ENCODE measurements around the gene RYK. TPM values are rescaled to one million over a fixed set of nuclear protein-coding genes. Genes with fewer than 3 reads are reported as not detected.

Gene RYK
- polyA plus RNA-seq, 1 of the 3 experiments (the other 2 are of a cell fraction): 25.9 TPM

DNA sequence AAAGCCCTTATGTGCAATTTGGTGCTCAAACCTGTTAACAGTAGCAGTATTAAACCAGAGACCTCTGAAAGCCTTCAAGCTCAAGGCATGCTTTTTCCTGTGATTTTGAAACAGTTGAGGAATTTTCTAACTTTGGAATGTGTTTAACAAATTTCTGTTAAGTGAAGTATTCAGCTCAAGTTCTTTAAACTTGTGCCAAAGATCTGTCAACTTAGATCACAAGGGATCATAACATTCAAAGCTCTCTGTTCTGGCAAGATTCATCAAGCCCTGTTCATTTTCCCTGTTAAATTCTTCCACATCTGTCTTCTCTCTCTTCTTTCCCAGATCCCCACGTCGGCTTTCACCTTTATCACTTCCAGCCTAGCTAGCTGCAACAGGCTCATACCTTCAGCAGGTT, 28.8 kb upstream of the RYK start:
- WGBS (ENCODE audit: low lambda C conversion rate): 84% methylated on average over 2 of the region's 2 CpGs
- Histone ChIP-seq H3K27ac (ENCODE audit: low read depth in 2 of 2, low read length in 1 of 2) (no peak overlapping the region), H3K4me1 (ENCODE audit: control insufficient read depth in 1 of 2, insufficient read depth in 2 of 2, low read depth in 1 of 2, low read length in 1 of 2) (no peaks in the 10 kb centered on the region), H4K20me1 (ENCODE audit: insufficient read depth) (no peaks in the 10 kb centered on the region), H3K9me2 (no peaks in the 10 kb centered on the region), H2AFZ (ENCODE audit: low read depth) (no peak overlapping the region), H3K9ac (no peak overlapping the region), H3K36me3 (replicated peaks in 1 of 2; ENCODE audit: control insufficient read depth in 1 of 2, insufficient read depth in 2 of 2, low read length in 1 of 2) (no peaks in the 10 kb centered on the region), H3K4me2 (no peak overlapping the region), H3K27me3 (ENCODE audit: insufficient read depth) (no peaks in the 10 kb centered on the region), H3K9me3 (no peaks in the 10 kb centered on the region), H3K79me2 (ENCODE audit: insufficient read depth) (no peaks in the 10 kb centered on the region), H3K4me3 (ENCODE audit: low read depth in 2 of 2, low read length in 1 of 2) (no peak overlapping the region), H3F3A (replicated peaks; ENCODE audit: insufficient read depth) (no peaks in the 10 kb centered on the region)
- TF ChIP-seq, protein P1, sequence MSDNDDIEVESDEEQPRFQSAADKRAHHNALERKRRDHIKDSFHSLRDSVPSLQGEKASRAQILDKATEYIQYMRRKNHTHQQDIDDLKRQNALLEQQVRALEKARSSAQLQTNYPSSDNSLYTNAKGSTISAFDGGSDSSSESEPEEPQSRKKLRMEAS (IDR thresholded peaks at IDR 0.05; ENCODE audit: low read depth): no peak
- no peak for TF ChIP-seq EP300 (IDR thresholded peaks at IDR 0.05; ENCODE audit: borderline replicate concordance in 1 of 2, low read depth in 1 of 2, low read length in 1 of 2)
- ChIA-PET POLR2A (no interaction called here), CTCF (interaction anchor here (1.4 to 1.7 kb wide), 2 partner anchors 57 to 67 kb away, joined by 5 to 6 read pairs; no protein-coding TSS in a partner anchor)
- no peak for DNase-seq

DNA sequence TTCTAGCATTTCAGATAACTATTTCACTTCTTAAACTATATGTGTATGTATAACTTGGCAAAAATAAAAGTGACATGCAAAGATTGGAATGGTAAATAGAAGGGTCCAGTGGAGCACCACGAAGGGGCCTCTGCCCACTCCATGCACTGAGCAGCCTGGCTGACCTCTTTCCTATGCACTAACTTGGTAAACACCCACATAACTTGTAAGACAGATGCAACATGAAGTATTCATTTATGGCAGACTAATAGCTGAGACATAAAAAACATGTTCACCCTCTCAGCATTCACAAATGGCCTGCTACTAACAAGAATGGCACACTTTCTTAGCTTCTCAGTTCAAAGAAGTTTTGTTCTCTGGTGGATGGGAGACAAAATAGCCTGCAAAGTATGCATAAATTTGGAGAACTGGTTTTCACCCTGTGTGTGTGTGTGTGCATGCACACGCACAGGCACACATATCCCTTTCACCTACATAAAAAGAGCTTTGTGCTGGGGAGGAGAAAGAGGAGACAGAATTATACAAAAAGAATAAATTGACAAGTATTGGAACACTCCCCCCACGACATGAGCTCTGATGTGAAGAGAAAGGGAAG, 26.5 kb upstream of the RYK start:
- ChIA-PET POLR2A (no interaction called here), CTCF (interaction anchor here (0.9 to 1.2 kb wide), 2 partner anchors 196 to 203 kb away, joined by 3 to 5 read pairs; no protein-coding TSS in a partner anchor)
- Histone ChIP-seq H2AFZ (ENCODE audit: low read depth) (no peak overlapping the region), H3K9me2 (no peaks in the 10 kb centered on the region), H3K79me2 (ENCODE audit: insufficient read depth) (no peaks in the 10 kb centered on the region), H3K36me3 (replicated peaks in 1 of 2; ENCODE audit: control insufficient read depth in 1 of 2, insufficient read depth in 2 of 2, low read length in 1 of 2) (no peaks in the 10 kb centered on the region), H3K27me3 (ENCODE audit: insufficient read depth) (no peaks in the 10 kb centered on the region), H4K20me1 (ENCODE audit: insufficient read depth) (no peaks in the 10 kb centered on the region), H3K27ac (ENCODE audit: low read depth in 2 of 2, low read length in 1 of 2) (no peak overlapping the region), H3K4me1 (ENCODE audit: control insufficient read depth in 1 of 2, insufficient read depth in 2 of 2, low read depth in 1 of 2, low read length in 1 of 2) (no peaks in the 10 kb centered on the region), H3K9me3 (no peaks in the 10 kb centered on the region), H3K4me2 (no peak overlapping the region), H3K9ac (no peak overlapping the region), H3K4me3 (ENCODE audit: low read depth in 2 of 2, low read length in 1 of 2) (no peak overlapping the region), H3F3A (replicated peaks; ENCODE audit: insufficient read depth) (no peaks in the 10 kb centered on the region)
- TF ChIP-seq EZH2phosphoT487 (IDR thresholded peaks at IDR 0.05; ENCODE audit: borderline replicate concordance, low read depth): no peak
- no peak for TF ChIP-seq RXRA (IDR thresholded peaks at IDR 0.05; ENCODE audit: borderline replicate concordance, low read depth)
- no peak for TF ChIP-seq JUND (IDR thresholded peaks at IDR 0.05)
- no peak for TF ChIP-seq RCOR1 (IDR thresholded peaks at IDR 0.05; ENCODE audit: low read length)
- no peak for TF ChIP-seq MEF2A (IDR thresholded peaks at IDR 0.05; ENCODE audit: borderline replicate concordance, low read depth)
- no peak for TF ChIP-seq TAF1 (IDR thresholded peaks at IDR 0.05; ENCODE audit: borderline replicate concordance, low read depth, low read length)
- no peak for TF ChIP-seq RFX5 (IDR thresholded peaks at IDR 0.05; ENCODE audit: low read length)
- TF ChIP-seq, protein P1 (IDR thresholded peaks at IDR 0.05; ENCODE audit: low read depth): no peak
- no peak for TF ChIP-seq FOXM1 (IDR thresholded peaks at IDR 0.05; ENCODE audit: low read depth)
- TF ChIP-seq YY1 (IDR thresholded peaks at IDR 0.05; ENCODE audit: low read depth): no peak
- TF ChIP-seq RAD21 (IDR thresholded peaks at IDR 0.05; ENCODE audit: low read length): no peak
- 49% methylated on average over 3 of the region's 3 CpGs for WGBS (ENCODE audit: low lambda C conversion rate)
- DNase-seq: no peak

DNA sequence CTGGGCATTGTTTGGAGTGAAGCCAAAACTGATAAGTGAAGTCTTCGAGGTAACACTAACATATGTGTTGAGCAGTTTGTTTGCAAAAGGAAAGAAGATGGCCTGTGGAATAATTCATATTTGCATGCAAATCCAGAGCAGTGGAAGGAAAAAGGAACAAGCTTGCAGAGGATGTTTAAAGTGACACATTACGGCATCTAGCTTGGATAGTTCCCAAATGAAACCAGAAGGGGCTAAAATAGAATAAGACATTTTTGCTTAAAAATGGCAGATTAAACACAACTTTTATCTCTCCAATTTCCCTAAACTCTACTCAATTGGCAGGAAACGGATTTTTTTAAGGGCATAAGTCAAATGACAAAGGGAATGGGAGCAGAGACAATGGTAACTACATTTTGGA, 25.4 kb upstream of the RYK start:
- CTCF ChIA-PET: interaction anchor here (0.6 kb wide), 1 partner anchor 218 kb away, joined by 3 read pairs; no protein-coding TSS in a partner anchor
- no peaks in the 10 kb centered on the region for H3K9me3 ChIP-seq
- H3K27ac ChIP-seq (ENCODE audit: low read depth in 2 of 2, low read length in 1 of 2): no peak overlapping the region
- H3K36me3 ChIP-seq (replicated peaks in 1 of 2; ENCODE audit: control insufficient read depth in 1 of 2, insufficient read depth in 2 of 2, low read length in 1 of 2): no peaks in the 10 kb centered on the region
- H3K79me2 ChIP-seq (ENCODE audit: insufficient read depth): no peaks in the 10 kb centered on the region
- H3K9ac ChIP-seq: no peak overlapping the region
- H3K9me2 ChIP-seq: no peaks in the 10 kb centered on the region
- H4K20me1 ChIP-seq (ENCODE audit: insufficient read depth): no peaks in the 10 kb centered on the region
- H2AFZ ChIP-seq (ENCODE audit: low read depth): no peak overlapping the region
- WGBS (ENCODE audit: low lambda C conversion rate): 42% methylated on average over 3 of the region's 3 CpGs
- H3F3A ChIP-seq (replicated peaks; ENCODE audit: insufficient read depth): no peaks in the 10 kb centered on the region
- POLR2A ChIA-PET: no interaction called here
- no peaks in the 10 kb centered on the region for H3K27me3 ChIP-seq (ENCODE audit: insufficient read depth)
- H3K4me2 ChIP-seq: no peak overlapping the region
- DNase-seq: no peak
- H3K4me1 ChIP-seq (ENCODE audit: control insufficient read depth in 1 of 2, insufficient read depth in 2 of 2, low read depth in 1 of 2, low read length in 1 of 2): no peaks in the 10 kb centered on the region
- no peak overlapping the region for H3K4me3 ChIP-seq (ENCODE audit: low read depth in 2 of 2, low read length in 1 of 2)
- TF ChIP-seq, protein P2, sequence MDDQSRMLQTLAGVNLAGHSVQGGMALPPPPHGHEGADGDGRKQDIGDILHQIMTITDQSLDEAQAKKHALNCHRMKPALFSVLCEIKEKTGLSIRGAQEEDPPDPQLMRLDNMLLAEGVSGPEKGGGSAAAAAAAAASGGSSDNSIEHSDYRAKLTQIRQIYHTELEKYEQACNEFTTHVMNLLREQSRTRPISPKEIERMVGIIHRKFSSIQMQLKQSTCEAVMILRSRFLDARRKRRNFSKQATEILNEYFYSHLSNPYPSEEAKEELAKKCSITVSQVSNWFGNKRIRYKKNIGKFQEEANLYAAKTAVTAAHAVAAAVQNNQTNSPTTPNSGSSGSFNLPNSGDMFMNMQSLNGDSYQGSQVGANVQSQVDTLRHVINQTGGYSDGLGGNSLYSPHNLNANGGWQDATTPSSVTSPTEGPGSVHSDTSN (IDR thresholded peaks at IDR 0.05): no peak
- TF ChIP-seq TAF1 (IDR thresholded peaks at IDR 0.05; ENCODE audit: borderline replicate concordance, low read depth, low read length) (no peak), FOXM1 (IDR thresholded peaks at IDR 0.05; ENCODE audit: low read depth) (no peak), TCF12 (IDR thresholded peaks at IDR 0.05) (no peak), FOSL2 (IDR thresholded peaks at IDR 0.05; ENCODE audit: borderline replicate concordance, low read depth) (no peak), JUND (IDR thresholded peaks at IDR 0.05) (no peak), SMC3 (IDR thresholded peaks at IDR 0.05; ENCODE audit: low read depth, low read length) (no peak), RCOR1 (IDR thresholded peaks at IDR 0.05; ENCODE audit: low read length) (no peak), RFX5 (IDR thresholded peaks at IDR 0.05; ENCODE audit: low read length) (no peak)
- TF ChIP-seq, protein P3, sequence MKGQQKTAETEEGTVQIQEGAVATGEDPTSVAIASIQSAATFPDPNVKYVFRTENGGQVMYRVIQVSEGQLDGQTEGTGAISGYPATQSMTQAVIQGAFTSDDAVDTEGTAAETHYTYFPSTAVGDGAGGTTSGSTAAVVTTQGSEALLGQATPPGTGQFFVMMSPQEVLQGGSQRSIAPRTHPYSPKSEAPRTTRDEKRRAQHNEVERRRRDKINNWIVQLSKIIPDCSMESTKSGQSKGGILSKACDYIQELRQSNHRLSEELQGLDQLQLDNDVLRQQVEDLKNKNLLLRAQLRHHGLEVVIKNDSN (IDR thresholded peaks at IDR 0.05; ENCODE audit: borderline replicate concordance, low read depth): no peak
- TF ChIP-seq, protein P1 (IDR thresholded peaks at IDR 0.05; ENCODE audit: low read depth): no peak
